DMS79 (cell line): ENCODE measurements around the gene GPR142.

Experiments
- DNase-seq: peaks from one replicate; lab custom pipeline; 2025; lab: John Stamatoyannopoulos, UW

The GPR142 gene

DNA sequence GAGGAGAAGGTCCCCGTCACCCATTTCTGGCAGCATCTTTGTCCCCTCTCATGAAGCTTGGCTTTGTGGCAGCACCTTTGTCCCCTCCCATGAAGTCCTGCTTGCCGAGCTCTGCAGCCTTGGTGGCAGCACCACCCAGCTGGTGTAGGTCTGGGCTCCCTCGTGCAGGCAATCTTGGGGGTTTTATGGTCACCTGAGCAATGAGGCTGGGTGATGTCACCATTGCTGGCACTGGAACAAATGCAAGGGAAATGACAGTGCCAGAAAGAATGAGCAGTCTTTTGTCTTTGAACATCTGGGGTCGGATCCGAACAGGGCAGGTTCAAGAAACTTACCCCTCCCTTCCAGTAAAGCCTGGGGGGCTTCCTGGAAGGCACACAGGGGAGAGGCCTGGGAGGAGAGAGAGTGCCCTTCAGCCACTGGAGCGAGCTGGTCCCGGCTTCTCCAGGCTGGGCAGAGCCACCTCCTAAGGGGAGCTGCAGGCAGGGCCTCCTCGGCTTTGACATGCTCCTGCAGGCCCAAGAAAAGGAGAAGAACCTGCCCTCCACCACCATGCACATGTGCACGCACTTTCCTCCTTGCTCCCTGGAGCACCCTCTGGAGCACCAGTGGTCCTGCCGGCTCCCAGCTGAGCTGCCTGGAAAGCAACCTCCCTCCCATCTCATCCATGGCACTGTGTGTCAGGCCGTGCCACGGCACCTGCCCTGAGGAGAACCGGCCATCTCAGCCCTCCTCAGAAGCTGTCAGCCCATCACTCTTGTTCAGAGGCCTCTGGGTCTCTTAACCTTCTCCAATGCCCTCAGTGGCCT is 21.7 kb upstream of the GPR142 start:
- DNase-seq = no peak

DNA sequence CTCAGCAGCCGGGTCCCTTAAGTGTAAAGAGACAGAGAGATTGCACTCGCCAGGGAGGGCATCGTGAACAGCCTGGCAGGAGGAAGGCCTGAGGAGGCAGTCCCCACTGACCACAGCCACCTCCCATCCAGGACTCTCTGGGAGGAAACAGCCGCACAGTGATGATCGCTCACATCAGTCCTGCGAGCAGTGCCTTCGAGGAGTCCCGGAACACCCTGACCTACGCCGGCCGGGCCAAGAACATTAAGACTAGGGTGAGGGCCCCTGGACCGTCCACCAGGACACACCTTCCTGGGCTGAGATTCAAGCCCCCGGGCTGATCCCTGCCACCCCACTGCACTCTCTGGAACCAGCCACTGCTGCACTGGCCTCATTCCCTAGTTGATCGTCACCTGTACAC is 19.7 kb upstream of the GPR142 start:
- DNase-seq = no peak

DNA sequence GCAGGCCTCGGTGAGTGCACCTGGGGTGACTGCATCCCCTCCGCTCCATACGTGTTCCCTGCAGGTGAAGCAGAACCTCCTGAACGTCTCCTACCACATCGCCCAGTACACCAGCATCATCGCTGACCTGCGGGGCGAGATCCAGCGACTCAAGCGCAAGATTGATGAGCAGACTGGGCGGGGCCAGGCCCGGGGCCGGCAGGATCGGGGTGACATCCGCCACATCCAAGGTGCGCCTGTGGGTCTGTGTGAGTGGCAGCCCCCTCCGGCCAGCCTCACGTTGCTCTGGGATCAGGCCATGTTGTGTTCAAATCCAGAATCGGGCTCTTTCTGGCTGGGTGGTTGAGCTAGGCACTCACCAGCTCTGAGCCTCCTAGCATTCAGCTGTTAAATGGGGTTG is 18.2 kb upstream of the GPR142 start:
- DNase-seq = no peak

DNA sequence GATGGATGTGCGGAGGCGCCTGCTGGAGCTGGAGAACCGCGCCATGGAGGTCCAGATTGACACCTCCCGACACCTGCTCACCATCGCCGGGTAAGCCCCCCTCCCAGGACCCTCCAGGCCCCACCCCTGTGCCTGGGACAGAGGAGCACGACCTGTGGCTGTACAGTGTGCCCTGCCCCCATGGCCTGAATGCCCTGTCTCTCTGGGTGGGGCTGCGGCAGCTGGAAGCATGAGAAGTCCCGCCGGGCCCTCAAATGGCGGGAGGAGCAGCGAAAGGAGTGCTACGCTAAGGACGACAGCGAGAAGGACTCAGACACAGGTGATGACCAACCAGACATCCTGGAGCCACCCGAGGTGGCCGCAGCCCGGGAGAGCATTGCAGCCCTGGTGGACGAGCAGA is 16.8 kb upstream of the GPR142 start:
- no peak for DNase-seq

DNA sequence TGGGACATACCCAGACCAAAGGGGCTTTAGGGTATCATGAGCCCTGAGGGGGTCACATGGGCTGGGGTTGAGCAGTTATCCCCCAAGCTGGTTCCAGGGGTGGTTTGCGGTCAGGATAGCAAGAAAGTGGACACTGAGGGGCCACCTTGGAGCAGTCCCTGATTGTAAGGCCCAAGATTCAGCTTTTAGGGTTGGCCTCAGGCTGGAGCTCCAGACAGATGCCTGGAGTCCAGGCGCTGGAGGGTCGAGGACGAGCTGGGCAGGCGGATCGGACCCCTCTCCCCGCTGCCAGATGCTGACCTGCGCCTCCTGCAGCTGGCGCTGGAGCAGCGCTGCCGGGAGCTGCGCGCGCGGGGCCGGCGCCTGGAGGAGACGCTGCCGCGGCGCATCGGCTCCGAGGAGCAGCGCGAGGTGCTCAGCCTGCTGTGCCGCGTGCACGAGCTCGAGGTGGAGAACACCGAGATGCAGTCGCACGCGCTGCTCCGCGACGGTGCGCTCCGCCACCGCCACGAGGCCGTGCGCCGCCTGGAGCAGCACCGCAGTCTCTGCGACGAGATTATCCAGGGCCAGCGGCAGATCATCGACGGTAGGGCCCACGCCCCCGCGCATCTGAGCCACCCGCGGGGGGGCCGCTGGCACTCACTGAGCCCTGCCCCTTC is 15.6 kb upstream of the GPR142 start:
- no peak for DNase-seq

DNA sequence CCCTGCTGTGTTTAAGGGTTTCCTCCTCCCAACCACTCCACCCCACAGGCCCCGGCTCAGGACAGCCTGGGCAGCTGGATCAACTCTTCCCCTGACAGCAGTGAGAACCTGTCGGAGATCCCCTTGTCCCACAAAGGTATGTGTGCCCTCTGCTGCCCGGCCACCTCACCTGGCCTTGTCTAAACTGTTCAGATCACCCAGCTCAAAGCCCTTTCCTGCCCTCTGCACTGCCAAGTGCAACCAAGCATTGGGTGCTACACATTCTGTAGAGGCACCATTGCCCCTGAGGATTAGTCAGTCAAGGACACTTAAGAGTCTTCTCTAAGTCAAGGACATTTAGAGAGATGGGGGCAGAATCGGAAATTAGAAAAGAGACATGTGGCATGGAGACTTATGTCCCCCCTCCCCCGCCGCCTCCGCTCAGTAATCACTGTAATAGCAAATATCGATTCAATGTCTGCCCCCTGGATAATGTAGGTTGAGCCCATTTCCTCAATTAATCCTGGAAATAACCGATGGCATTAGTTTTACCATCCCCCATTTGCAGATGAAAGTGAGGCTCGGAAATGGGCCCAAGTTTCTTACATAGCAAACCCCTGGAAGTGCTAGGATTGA is 13.8 kb upstream of the GPR142 start:
- DNase-seq = no peak

DNA sequence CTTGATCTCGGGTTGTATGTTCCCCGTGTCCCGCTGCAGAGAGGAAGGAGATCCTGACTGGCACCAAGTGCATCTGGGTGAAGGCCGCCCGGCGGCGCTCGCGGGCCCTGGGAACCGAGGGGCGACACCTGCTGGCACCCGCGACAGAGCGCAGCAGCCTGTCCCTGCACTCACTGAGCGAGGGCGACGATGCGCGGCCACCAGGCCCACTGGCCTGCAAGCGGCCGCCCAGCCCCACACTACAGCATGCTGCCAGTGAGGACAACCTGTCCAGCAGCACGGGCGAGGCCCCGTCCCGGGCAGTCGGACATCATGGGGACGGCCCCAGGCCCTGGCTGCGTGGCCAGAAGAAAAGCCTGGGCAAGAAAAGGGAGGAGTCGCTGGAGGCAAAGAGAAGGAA is 13.2 kb upstream of the GPR142 start:
- no peak for DNase-seq

DNA sequence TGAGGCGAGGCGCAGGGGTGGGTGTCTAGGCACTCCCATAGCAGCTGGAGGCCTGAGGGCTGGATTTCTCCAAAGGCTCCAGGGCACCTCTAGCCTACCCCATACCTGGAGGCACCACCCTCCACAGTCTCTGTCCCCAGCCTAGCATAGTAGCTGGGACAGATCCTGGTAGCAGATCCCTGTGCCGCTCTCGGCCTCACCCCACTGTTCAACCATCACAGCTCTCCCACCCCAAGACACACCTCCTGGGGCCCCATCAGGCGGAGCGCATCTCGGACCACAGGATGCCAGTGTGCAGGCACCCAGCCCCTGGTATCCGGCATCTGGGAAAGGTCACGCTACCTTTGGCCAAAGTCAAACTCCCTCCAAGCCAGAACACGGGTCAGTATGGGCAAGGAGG is 12.7 kb upstream of the GPR142 start:
- DNase-seq = no peak

DNA sequence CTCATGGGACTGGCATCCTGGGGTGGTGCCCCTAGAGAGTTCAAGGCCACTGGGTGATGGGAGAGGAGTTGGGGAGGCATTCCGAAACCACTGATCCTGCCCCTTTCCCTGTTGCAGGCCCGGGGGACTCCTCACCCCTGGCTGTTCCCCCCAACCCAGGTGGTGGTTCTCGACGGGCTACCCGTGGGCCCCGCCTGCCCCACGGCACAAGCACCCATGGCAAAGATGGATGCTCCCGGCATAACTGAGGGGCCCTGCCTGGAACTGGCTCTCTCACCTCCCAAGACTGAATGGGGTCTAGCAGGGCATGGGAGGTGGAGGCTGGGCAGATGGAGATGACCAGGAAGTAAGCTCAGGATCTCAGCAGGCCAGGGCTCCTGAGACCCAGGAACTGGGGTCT is 12.2 kb upstream of the GPR142 start:
- DNase-seq = no peak

DNA sequence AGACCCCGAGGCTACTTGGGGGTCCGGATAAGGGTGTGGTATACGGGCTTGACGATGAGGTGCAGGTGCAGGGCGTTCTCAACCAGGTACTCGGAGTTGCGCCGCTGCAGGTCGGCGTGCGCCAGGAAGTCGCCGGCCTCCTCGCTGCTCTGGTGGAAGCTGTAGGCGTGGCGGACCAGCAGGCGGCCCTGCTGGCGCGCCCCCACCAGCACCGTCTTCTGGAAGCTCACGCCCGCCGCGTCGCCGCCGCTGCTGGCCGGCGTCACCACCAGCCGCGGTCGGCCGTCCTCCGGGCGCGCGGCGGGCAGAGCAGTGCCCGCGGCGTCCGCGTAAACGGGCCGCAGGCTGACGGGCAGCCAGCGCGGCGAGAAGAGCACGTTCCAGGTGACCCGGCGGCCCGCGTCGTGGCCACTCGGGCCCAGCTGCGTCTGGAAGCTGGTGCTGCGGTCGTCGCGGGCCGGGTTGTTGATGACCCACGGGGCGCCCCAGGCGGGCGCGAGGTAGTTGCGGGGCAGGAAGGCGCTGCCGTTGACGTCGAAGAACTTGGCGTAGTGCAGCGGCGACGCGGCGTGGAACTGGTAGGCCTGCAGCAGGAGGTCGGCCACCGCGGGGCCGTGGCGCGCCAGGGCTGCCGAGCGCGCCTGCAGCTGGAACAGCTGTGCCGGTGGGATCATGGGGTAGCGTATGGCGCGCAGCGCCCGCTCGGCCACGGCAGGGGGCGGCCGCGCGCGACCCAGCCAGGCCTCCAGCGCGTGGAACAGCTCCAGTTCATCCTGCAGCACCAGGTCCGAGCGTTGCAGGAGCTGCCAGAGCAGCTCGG is 10.4 kb upstream of the GPR142 start:
- DNase-seq = no peak

DNA sequence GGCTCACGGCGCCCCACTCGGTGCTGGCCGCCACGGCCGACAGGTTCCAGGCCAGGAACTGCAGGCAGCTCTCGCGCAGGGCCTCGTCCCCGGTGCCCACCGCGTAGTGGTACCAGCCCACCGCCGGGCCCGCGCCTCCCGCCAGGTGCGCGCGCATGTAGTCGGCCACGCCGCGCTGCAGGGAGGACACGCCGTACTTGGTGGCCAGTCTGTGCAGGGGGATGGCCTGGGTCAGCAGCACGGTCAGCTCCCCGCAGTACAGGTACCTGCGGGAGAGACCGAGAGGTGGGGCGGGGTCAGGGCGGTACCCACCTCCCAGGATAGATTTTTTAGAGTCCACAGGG is 9.9 kb upstream of the GPR142 start:
- no peak for DNase-seq

DNA sequence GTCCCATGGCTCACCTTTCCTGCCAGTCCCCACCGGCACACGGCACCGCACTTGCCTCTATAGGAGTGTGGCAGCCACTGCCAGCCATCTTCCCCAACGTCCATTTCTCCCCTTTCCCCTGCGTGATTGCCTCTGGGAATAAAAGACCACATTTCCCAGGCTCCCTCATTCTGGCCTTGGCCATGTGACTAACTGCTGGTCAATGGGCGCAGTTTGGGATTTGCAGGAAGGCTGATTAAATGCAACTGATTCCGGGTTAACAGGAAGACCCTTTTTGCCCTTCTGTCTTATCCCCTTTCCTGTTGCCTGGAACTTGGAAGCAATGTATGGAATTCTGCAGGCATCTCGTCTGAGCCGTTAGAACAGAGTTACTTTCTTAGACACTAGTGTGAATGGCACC is 8.6 kb upstream of the GPR142 start:
- no peak for DNase-seq

DNA sequence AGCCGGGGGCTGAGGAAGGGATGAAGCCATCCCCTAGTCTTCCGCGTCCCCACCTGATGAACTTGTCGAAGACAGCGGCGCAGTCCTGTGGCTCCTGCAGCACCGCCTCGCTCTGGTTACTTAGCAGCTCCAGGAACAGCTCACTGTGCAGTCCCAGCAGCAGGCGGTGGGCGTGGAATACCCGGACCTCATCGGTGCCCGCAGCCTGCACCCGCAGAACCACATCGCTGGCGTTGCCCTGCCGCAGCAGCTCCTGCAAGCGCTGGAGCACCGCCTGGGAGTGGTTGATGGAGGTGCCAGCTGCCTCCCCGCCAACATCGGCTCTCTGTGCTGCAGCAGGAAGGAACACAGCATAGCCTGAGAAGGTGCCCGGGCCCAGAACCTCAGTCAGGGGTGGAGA is 7.4 kb upstream of the GPR142 start:
- DNase-seq = no peak

DNA sequence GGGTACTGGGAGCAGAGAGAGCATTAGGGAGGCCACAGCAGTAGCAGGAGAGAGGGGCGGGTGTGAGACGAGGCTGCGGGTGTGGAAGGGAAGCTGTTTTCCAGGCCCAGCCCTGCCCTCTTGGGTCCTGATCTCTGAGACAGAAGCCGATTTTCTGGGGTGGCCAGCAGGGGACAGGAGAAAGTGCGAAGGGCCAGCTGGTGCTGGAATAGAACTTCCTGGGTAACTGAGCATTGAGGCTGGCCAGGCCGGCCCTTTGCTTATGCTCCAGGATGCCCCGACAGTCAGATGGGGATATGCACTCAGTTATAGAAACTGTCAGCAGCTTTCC is 6.4 kb upstream of the GPR142 start:
- DNase-seq = no peak

DNA sequence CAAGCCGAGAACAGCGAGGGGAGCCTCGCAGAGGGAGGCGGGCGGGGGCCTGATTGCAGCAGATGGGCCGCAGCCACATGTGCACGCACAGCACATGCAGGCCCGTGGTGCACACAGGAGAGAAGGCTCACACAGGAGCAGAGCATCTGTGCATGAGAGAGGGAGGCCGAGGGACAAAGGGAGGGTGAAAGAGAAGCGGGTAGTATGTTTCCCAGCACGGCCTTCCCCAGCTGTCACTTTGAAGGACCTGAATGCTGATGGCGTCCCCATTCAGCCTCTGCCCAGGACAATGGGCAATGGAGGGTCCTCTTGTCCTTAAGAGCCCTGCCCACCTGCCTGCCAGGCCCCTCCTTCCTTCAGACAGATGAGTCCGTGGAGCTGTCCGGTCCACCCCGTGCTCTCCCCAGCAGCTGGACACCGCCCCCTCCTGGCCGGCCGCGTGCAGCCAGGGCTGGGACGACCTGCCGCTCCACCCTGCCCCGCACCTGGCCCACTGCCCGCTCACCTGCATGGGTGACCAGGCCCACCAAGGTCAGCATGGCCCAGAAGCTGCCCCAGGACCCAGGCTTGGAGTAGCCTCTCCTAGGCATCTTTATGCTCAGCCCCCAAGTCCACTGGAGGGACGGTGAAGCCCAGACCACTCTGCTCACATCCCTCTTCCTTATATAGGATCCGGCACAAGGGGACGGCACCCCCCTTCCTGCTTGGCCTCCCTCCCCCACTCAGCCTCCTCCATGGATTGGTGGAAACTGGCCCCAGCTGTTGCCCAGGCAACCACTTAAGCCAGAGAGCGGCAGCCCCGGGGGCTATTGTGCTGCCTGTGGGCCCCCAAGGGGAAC is 5.9 kb upstream of the GPR142 start, which contains the start of gene BTBD17:
TSS of gene BTBD17 (minus strand) at position 639 of the 839 bp plus-strand sequence. CDS start at position 590, 49 bp downstream.
- DNase-seq = peak; percentile 72

DNA sequence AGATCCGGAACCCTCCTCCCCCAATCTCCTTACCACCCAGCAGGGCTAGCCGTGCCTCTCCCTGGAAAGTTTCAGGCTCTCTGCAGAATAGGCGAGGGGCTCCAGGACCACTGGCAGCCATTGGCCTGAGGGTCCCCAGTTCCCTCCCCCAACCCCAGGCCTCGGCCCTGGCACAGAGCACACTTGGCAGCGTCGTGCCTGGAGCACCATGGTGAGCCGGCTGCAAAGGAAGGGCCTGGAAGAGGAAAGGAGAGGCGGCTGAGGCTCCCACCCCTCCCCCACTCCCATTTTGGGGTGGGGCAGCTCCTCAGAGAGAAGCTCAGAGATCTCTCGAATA is 5.3 kb upstream of the GPR142 start:
- DNase-seq = peak; percentile 72

DNA sequence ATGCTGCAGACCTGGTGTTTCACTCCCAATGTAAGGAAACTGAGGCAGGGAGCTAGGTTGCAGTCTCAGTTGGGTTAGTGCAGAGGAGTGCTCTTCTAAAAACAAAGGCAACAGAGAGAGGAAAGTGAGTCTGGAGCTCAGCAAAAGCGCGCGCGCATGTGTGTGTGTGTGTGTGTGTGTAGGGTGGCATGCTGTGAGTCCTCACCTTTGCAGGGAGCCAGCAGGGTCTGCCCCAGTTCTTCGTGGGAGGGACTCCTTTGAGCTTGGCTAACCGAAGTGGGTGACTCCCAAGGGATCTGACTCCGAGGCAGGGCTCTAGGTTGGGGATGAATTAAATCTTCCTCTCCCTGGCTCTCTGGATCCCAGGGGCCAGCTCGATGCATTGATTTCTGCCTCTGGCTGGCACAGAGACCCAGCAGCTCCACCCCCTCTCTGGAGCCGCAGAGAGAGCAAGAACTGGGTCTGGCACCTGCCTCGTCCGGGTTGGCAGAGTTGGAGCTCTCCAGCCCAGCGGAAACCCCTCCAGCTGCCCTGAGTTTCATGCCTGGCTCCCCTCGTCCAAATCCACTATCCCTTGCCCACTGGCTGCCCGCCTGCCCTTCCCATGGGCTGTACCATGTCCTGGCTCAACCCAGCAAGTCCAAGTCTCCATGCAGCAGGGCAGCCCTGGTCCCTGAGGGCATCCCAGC is 4.4 kb upstream of the GPR142 start:
- DNase-seq = peak; percentile 36

DNA sequence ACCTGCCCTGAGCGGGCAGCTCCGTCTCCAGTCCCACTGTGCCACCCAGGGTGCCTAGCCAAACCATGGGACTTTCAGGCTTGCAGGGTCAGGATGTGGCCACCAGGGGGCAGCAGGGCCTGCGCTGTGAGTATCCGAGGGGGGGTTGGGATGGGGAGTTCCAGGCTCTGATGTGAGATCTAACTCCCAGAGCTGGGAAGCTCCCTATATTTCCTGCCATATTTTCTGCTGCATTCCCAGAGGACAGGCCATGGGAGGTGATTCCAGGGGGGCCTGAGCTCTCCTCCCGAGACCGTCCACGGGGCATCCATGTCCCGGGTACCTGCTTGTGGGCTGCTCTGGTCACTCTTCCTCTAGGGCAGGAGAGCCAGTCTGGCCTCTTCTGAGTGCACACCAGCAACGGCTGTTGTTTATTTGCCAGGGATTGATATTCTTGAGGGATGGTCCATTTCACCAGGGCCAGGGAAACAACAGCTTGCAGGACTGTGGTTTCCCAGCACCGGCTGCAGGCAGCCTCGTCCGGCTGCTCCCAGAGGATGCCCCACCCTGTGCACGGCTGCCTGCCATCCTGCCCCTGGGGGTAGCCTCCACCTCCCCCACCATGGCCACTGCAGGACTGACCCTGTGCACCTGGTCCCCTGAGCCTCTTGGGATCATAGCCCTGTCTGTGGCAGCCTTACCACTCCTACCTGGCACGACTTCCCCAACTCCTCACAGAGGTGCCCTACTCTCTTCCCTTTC is 1.2 kb downstream of the GPR142 start:
- DNase-seq = no peak

DNA sequence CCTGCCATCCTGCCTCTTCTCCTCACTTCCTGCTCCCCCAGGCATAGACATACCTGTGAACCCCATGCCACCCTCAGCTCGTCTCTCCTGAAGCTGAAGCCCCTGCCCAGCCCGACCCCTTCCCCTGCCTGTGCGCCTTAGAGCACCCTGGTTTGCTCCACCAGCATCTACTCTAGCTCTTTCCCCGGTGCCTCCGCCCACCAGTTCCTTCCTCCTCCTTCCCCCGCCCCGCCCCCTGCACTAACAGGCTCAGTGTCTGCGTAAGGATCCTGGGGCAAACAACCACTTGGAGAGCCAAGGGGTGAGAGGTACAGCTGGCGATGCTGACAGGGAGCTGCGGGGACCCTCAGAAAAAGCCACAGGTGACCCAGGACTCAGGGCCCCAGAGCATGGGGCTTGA is 1.9 kb downstream of the GPR142 start:
- no peak for DNase-seq

DNA sequence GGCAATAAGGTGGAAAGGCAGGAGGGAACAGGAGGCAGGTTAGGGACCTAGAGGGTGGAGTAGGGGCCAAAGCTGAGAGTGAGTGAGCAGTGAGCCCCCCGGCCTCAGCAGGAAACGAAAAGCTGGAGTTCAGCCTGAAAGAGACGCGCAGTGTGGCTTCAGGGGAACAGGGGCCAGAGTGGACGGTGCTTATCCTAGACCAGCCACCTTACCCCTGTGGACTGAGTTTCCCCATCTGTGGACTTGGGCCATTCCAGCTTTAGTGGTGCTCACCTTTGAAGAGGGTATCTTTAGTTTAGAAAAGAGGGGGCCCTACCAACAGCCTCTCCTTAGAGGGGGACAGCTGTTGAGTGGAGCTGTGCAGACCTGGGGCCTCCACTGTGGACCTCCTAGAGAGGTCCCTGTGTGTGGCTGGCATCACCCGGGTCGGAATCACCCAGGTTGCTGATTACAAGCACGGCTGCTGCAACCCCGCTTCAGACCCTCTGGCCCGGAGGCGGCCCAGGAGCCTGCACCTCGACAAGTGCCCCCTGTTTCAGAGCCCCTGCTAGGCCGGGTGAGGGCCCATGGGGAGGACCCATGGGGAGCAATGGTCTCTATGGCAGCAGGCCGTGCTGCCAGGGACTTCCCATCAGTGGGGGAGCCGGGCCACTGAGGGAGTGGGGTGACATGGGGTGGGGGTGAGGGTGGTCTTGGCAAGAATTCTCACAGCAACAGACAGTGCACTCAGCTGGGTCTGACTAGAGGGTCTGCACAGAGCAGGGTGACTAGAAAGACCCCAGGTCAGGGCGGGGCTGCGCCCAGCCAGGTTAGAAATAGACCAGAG is 2.6 kb downstream of the GPR142 start:
- DNase-seq = no peak
